A549 (cell line): ENCODE data around the gene CDYL2. TPM values are rescaled to one million over a fixed set of nuclear protein-coding genes. Genes with fewer than 3 reads are reported as not detected.

ENCODE experiments used
- ATAC-seq, 2 experiments: fragments of 200-7000 bp in 1 of 2; fragments of >200 bp in 1 of 2; cut with Nextera tagmentation in 1 of 2; cut with Tn5 transposase in 1 of 2; 3 replicates each; pipeline versions ENCODE4 v1.8.0 to v1.9.1; 2018 to 2020; ENCODE audit warnings: mild to moderate bottlenecking in 1 of 2, moderate library complexity in 1 of 2
- CTCF ChIA-PET: fragments of 300-600 bp; sonication (Branson Sonifier 250); formaldehyde crosslinking; extraction: SDS; loops from one replicate; lab custom pipeline; 2021; ENCODE audit warnings: antibody characterized with exemption, inconsistent platforms; lab: Yijun Ruan, JAX
- POLR2A ChIA-PET: fragments of 350-600 bp; formaldehyde crosslinking; extraction: SDS; loops from one replicate; lab custom pipeline; 2021; ENCODE audit warnings: antibody characterized with exemption, inconsistent platforms; lab: Yijun Ruan, JAX
- DNase-seq, 2 experiments: peaks; one replicate each; pipeline versions ENCODE4 v3.0.0 to v3.0.0-alpha.2; 2011 to 2016; ENCODE audit warnings: low read depth in 1 of 2, low spot score in 1 of 2
- FAIRE-seq: peaks from 2 replicates; lab custom pipeline; 2011; peaks lifted over from hg19 to GRCh38; lab: Jason Lieb, UNC
- H3K27ac ChIP-seq, 2 experiments: fragments of >200 bp; sonication (Bioruptor Twin); formaldehyde crosslinking; 3 replicates each; pipeline ENCODE4 v1.5.1; 2016 to 2017
- H3K4me1 ChIP-seq: fragments of >200 bp; sonication (Bioruptor Twin); formaldehyde crosslinking; 3 replicates; pipeline ENCODE4 v1.6.1; 2016
- H3K4me2 ChIP-seq: fragments of >200 bp; sonication (Bioruptor Twin); formaldehyde crosslinking; 3 replicates; pipeline ENCODE4 v1.6.1; 2016
- H3K4me3 ChIP-seq: fragments of >200 bp; sonication (Bioruptor Twin); formaldehyde crosslinking; 3 replicates; pipeline ENCODE4 v1.5.1; 2016
- H3K9me3 ChIP-seq: fragments of >200 bp; sonication (Bioruptor Twin); formaldehyde crosslinking; 3 replicates; pipeline ENCODE4 v1.6.1; 2016
- CBX2 ChIP-seq: fragments of 200-600 bp; sonication (generic); IDR thresholded peaks from 2 replicates; pipeline ENCODE4 v1.6.1; 2016; ENCODE audit warnings: low read depth, mild to moderate bottlenecking, borderline replicate concordance
- CEBPB ChIP-seq, 2 experiments: fragments of >200 bp in 1 of 2; sonication (Bioruptor Twin) in 1 of 2; formaldehyde crosslinking in 1 of 2; IDR thresholded peaks; 2 replicates each; pipeline ENCODE4 v1.6.1; 2012 to 2016
- FOSL2 ChIP-seq, 2 experiments: fragments of 450-650 bp in 1 of 2; fragments of >200 bp in 1 of 2; sonication (Bioruptor Twin) in 1 of 2; formaldehyde crosslinking; IDR thresholded peaks; 2 replicates each; pipeline versions ENCODE4 v1.5.0 to v1.6.1; 2016 to 2020; ENCODE audit warnings: mild to moderate bottlenecking in 1 of 2, moderate library complexity in 1 of 2
- HOXB5 ChIP-seq: fragments of 250-450 bp; sonication (Bioruptor Pico); IDR thresholded peaks from 2 replicates; pipeline ENCODE4 v1.5.0; 2020; ENCODE audit warnings: mild to moderate bottlenecking, moderate library complexity
- JUNB ChIP-seq: fragments of >200 bp; sonication (Bioruptor Twin); formaldehyde crosslinking; IDR thresholded peaks from 2 replicates; pipeline ENCODE4 v1.6.1; 2016
- KDM1A ChIP-seq: fragments of 200-600 bp; sonication (generic); IDR thresholded peaks from 2 replicates; pipeline ENCODE4 v1.6.1; 2016; ENCODE audit warnings: low read depth, mild to moderate bottlenecking
- KDM5A ChIP-seq: fragments of 200-600 bp; sonication (generic); IDR thresholded peaks from 2 replicates; pipeline ENCODE4 v1.6.1; 2016; ENCODE audit warnings: antibody characterized with exemption, mild to moderate bottlenecking
- MYC ChIP-seq: IDR thresholded peaks from 2 replicates; pipeline ENCODE4 v1.6.1; 2012; ENCODE audit warnings: mild to moderate bottlenecking, inconsistent platforms, low read length, improper control_type of control experiment, borderline replicate concordance
- NR3C1 ChIP-seq: fragments of >200 bp; sonication (Bioruptor Twin); formaldehyde crosslinking; IDR thresholded peaks from 3 replicates; pipeline ENCODE4 v1.6.1; 2017
- POLR2A ChIP-seq: IDR thresholded peaks from 2 replicates; pipeline ENCODE4 v1.6.1; 2012; ENCODE audit warnings: mild to moderate bottlenecking, low read length
- POLR2AphosphoS2 ChIP-seq: conservative IDR thresholded peaks from 2 replicates; pipeline ENCODE4 v1.6.1; 2012; ENCODE audit warnings: low read length, improper control_type of control experiment, inconsistent platforms
- RNF2 ChIP-seq: fragments of 200-600 bp; sonication (generic); IDR thresholded peaks from 2 replicates; pipeline ENCODE4 v1.6.1; 2016; ENCODE audit warnings: low read depth, mild to moderate bottlenecking, antibody characterized with exemption, moderate library complexity, borderline replicate concordance
- SMC3 ChIP-seq: fragments of >200 bp; sonication (Bioruptor Twin); formaldehyde crosslinking; IDR thresholded peaks from 3 replicates; pipeline ENCODE4 v1.6.1; 2018; ENCODE audit warnings: inconsistent platforms
- SREBF2 ChIP-seq: fragments of 450-650 bp; IDR thresholded peaks from 2 replicates; pipeline ENCODE4 v1.6.1; 2014; ENCODE audit warnings: mild to moderate bottlenecking, moderate library complexity
- ZFP36 ChIP-seq: fragments of 450-650 bp; IDR thresholded peaks from 2 replicates; pipeline ENCODE4 v1.6.1; 2014; ENCODE audit warnings: borderline replicate concordance; ENCODE audit not compliant: partially characterized antibody
- WGBS: methylation state at CpG from one replicate; pipeline ENCODE4 v1.1.6; 2017; ENCODE audit errors: missing lambda C conversion rate; 5-methylcytosine and 5-hydroxymethylcytosine counted together
- polyA plus RNA-seq, 4 experiments: library from polyadenylated mRNA; depleted of rRNA in 3 of 4; stranded (reverse); fragments of >200 nt; fragmentation: RNase III in 1 of 4; extraction: RNeasy Plus Mini Kit Qiagen cat#74134 plus additional on column Dnase treatment in 1 of 4; gene quantifications; 2 replicates in 3 of 4; 3 replicates in 1 of 4; pipeline ENCODE4 v1.2.3, GENCODE V29; 2011 to 2017
- TF ChIP-seq, protein P1 (sequence below): fragments of 450-650 bp; IDR thresholded peaks from 2 replicates; pipeline ENCODE4 v1.6.1; 2014; ENCODE audit warnings: antibody characterized with exemption
- TF ChIP-seq, protein P2 (sequence below): IDR thresholded peaks from 2 replicates; pipeline ENCODE4 v1.6.1; 2012
- TF ChIP-seq, protein P3 (sequence below): IDR thresholded peaks from 2 replicates; pipeline ENCODE4 v1.6.1; 2012; ENCODE audit warnings: low read depth, borderline replicate concordance
- TF ChIP-seq, protein P4 (sequence below): fragments of 150-350 bp; IDR thresholded peaks from 2 replicates; pipeline ENCODE4 v1.6.1; 2014; ENCODE audit warnings: low read depth, mild to moderate bottlenecking, low read length
- TF ChIP-seq, protein P5 (sequence below): fragments of >200 bp; sonication (Bioruptor Twin); formaldehyde crosslinking; IDR thresholded peaks from 3 replicates; pipeline ENCODE4 v1.5.1; 2016

The CDYL2 gene
- polyA plus RNA-seq, 2 of the 4 experiments (the other 2 are of a cell fraction), result 0.05 to 0.10 TPM

DNA sequence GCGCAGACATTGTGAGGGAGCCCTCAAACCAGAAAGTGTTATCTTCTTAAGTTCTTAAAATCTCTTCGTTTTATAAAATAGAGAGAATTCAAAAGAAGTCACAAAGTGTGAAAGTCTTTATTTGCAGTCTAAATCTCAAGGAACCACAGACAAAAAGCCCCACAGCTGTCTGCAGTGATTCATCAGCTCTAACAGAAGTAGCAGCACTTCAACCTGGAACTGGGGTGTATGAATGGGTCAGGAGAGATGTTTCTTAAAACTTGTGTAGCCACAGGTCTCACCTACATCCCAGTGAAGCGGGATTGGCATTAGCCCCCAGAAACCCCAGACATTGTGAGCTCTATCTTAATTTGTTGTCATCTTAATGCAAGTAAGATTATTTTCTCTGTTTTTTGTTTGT is 61.1 kb downstream of the CDYL2 start:
- DNase-seq, result no peak
- Histone ChIP-seq H3K4me2 (no peak overlapping the region), H3K9me3 (peaks cover 11% of the 10 kb centered on the region; the same call in 1 of the 3 replicates), H3K4me3 (no peak overlapping the region), H3K27ac (no peak overlapping the region), H3K4me1 (no peaks in the 10 kb centered on the region)
- ChIA-PET CTCF (no interaction called here), POLR2A (no interaction called here)
- no peak for FAIRE-seq
- TF ChIP-seq, protein P1, sequence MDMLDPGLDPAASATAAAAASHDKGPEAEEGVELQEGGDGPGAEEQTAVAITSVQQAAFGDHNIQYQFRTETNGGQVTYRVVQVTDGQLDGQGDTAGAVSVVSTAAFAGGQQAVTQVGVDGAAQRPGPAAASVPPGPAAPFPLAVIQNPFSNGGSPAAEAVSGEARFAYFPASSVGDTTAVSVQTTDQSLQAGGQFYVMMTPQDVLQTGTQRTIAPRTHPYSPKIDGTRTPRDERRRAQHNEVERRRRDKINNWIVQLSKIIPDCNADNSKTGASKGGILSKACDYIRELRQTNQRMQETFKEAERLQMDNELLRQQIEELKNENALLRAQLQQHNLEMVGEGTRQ, result no peak
- TF ChIP-seq FOSL2 (IDR thresholded peaks at IDR 0.05) (no peak), FOSL2 (CRISPR knock-in tag; IDR thresholded peaks at IDR 0.05) (no peak), MYC (no peak)
- 22% methylated on average over 3 of the region's 3 CpGs for WGBS
- no peak for ATAC-seq

DNA sequence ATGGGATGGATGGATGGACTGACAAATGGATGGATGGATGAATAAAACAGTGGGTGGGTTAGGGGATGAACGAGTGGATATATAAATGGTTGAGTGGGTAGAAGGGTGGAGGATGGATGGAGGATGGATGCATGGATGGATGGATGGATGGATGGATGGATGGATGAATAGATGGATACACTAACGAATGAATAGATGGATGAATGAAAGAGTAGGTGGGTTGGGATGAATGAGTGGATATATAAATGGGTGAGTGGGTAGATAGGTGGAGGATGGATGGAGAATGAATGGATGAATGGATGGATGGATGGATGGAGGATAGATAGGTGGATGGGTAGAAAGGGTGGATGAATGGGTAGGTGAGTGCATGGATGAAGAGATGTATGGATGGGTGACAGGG is 62.1 kb downstream of the CDYL2 start:
- no peak overlapping the region for H3K4me2 ChIP-seq
- 3% methylated on average over 2 of the region's 2 CpGs for WGBS
- DNase-seq (no peak), ATAC-seq (no peak)
- TF ChIP-seq HOXB5 (CRISPR knock-in tag) (no peak), CEBPB (IDR thresholded peaks at IDR 0.05) (no peak), POLR2AphosphoS2 (no peak), KDM1A (no peak)
- TF ChIP-seq, all 56 proteins: peak for 0
- Histone ChIP-seq H3K9me3 (peaks cover 11% of the 10 kb centered on the region; the same call in 1 of the 3 replicates), H3K4me3 (no peak overlapping the region), H3K4me1 (no peaks in the 10 kb centered on the region), H3K27ac (no peak overlapping the region)
- CTCF ChIA-PET, result no interaction called here
- POLR2A ChIA-PET, result no interaction called here
- no peak for FAIRE-seq

DNA sequence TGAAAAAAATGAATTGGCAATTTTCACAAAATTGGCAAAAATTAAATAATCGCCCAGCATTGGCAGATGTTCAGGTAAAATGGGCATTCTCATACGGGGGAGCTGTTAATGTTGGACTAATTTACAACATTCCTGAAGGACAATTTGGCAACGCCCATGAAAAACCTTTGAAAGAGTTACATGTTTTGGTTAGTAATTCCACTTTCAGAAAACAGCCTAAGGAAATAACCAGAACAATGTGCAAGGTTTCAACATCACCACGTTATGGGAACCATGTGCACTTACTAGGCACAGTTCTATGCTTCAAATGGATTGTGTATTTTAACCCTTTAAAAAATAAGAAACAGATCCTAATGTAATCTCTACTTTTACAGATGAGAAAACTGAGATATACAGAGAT is 62.7 kb downstream of the CDYL2 start:
- Histone ChIP-seq H3K27ac (no peak overlapping the region), H3K4me1 (no peaks in the 10 kb centered on the region)
- FAIRE-seq, result no peak
- DNase-seq, result no peak
- CTCF ChIA-PET, result no interaction called here
- no peak for ATAC-seq
- TF ChIP-seq NR3C1, result no peak
- TF ChIP-seq SREBF2, result no peak
- TF ChIP-seq, protein P2, sequence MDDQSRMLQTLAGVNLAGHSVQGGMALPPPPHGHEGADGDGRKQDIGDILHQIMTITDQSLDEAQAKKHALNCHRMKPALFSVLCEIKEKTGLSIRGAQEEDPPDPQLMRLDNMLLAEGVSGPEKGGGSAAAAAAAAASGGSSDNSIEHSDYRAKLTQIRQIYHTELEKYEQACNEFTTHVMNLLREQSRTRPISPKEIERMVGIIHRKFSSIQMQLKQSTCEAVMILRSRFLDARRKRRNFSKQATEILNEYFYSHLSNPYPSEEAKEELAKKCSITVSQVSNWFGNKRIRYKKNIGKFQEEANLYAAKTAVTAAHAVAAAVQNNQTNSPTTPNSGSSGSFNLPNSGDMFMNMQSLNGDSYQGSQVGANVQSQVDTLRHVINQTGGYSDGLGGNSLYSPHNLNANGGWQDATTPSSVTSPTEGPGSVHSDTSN, result no peak
- TF ChIP-seq, protein P3, sequence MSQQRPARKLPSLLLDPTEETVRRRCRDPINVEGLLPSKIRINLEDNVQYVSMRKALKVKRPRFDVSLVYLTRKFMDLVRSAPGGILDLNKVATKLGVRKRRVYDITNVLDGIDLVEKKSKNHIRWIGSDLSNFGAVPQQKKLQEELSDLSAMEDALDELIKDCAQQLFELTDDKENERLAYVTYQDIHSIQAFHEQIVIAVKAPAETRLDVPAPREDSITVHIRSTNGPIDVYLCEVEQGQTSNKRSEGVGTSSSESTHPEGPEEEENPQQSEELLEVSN, result no peak
- no peak for TF ChIP-seq KDM5A
- TF ChIP-seq, protein P4, sequence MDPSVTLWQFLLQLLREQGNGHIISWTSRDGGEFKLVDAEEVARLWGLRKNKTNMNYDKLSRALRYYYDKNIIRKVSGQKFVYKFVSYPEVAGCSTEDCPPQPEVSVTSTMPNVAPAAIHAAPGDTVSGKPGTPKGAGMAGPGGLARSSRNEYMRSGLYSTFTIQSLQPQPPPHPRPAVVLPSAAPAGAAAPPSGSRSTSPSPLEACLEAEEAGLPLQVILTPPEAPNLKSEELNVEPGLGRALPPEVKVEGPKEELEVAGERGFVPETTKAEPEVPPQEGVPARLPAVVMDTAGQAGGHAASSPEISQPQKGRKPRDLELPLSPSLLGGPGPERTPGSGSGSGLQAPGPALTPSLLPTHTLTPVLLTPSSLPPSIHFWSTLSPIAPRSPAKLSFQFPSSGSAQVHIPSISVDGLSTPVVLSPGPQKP, result no peak
- no peak for TF ChIP-seq POLR2AphosphoS2
- TF ChIP-seq, protein P5, sequence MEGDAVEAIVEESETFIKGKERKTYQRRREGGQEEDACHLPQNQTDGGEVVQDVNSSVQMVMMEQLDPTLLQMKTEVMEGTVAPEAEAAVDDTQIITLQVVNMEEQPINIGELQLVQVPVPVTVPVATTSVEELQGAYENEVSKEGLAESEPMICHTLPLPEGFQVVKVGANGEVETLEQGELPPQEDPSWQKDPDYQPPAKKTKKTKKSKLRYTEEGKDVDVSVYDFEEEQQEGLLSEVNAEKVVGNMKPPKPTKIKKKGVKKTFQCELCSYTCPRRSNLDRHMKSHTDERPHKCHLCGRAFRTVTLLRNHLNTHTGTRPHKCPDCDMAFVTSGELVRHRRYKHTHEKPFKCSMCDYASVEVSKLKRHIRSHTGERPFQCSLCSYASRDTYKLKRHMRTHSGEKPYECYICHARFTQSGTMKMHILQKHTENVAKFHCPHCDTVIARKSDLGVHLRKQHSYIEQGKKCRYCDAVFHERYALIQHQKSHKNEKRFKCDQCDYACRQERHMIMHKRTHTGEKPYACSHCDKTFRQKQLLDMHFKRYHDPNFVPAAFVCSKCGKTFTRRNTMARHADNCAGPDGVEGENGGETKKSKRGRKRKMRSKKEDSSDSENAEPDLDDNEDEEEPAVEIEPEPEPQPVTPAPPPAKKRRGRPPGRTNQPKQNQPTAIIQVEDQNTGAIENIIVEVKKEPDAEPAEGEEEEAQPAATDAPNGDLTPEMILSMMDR, result no peak
- TF ChIP-seq SMC3, result no peak
- no peak for TF ChIP-seq POLR2A
- TF ChIP-seq CBX2, result no peak
- no peak for TF ChIP-seq JUNB
- no peak for TF ChIP-seq RNF2
- no peak for TF ChIP-seq ZFP36
- no peak for TF ChIP-seq KDM1A
- TF ChIP-seq, protein P1, result no peak
- TF ChIP-seq, all 56 proteins: peak for 0
- Histone ChIP-seq H3K4me3 (no peak overlapping the region), H3K9me3 (peaks cover 11% of the 10 kb centered on the region; the same call in 1 of the 3 replicates), H3K4me2 (no peak overlapping the region)
- POLR2A ChIA-PET, result no interaction called here
- WGBS, result 5% methylated on average over 4 of the region's 4 CpGs
